OCI-LY3 (cell line): ENCODE measurements around the gene PIH1D2.

Experiments used
- H2AFZ ChIP-seq: fragments of 200-600, 300-600 bp; shearing (Covaris generic); 2 replicates; pipeline ENCODE4 v1.6.0; 2014; ENCODE audit warnings: antibody characterized with exemption, low read depth, low read length
- H3K27ac ChIP-seq: fragments of 200-600, 300-600 bp; sonication (generic); 2 replicates; pipeline ENCODE4 v1.5.1; 2014; ENCODE audit warnings: mild to moderate bottlenecking, low read length, moderate library complexity, mixed read lengths
- H3K27me3 ChIP-seq: fragments of 200-600, 300-600 bp; sonication (generic); 2 replicates; pipeline ENCODE4 v1.6.1; 2014; ENCODE audit warnings: low read depth, low read length, mixed read lengths
- H3K36me3 ChIP-seq: fragments of 200-600, 300-600 bp; sonication (generic); replicated peaks from 2 replicates; pipeline ENCODE3; 2014; ENCODE audit warnings: low read depth, low read length, mixed read lengths
- H3K4me1 ChIP-seq: fragments of 300-600, 200-600 bp; sonication (generic); 2 replicates; pipeline ENCODE4 v1.6.1; 2014; ENCODE audit warnings: low read length, mixed read lengths
- H3K4me2 ChIP-seq: fragments of 200-600, 300-600 bp; sonication (generic); 2 replicates; pipeline ENCODE4 v1.6.1; 2014; ENCODE audit warnings: low read length, mixed read lengths
- H3K4me3 ChIP-seq: fragments of 300-600, 200-600 bp; sonication (generic); 2 replicates; pipeline ENCODE4 v1.5.1; 2014; ENCODE audit warnings: antibody characterized with exemption, mild to moderate bottlenecking, low read length, moderate library complexity
- H3K79me2 ChIP-seq: fragments of 300-600, 200-600 bp; shearing (Covaris generic); 2 replicates; pipeline ENCODE4 v1.6.1; 2014; ENCODE audit warnings: mild to moderate bottlenecking, low read length, mixed read lengths
- H3K9ac ChIP-seq: fragments of 300-600, 200-600 bp; shearing (Covaris generic); 2 replicates; pipeline ENCODE4 v1.6.0; 2014; ENCODE audit warnings: mild to moderate bottlenecking, low read length, moderate library complexity
- H3K9me3 ChIP-seq: fragments of 200-600, 300-600 bp; shearing (Covaris generic); 2 replicates; pipeline ENCODE4 v1.6.1; 2014; ENCODE audit warnings: low read length, mixed read lengths; ENCODE audit not compliant: insufficient read depth
- H4K20me1 ChIP-seq: fragments of 200-600, 300-600 bp; sonication (generic); 2 replicates; pipeline ENCODE4 v1.6.1; 2016; ENCODE audit warnings: low read length, mixed read lengths; ENCODE audit not compliant: insufficient read depth
- CTCF ChIP-seq: fragments of 200-600, 300-600 bp; sonication (generic); IDR thresholded peaks from 2 replicates; pipeline ENCODE4 v1.5.1; 2014; ENCODE audit warnings: antibody characterized with exemption, low read length, low read depth
- EZH2phosphoT487 ChIP-seq: fragments of 200-600 bp; shearing (Covaris generic); IDR thresholded peaks from 2 replicates; pipeline ENCODE4 v1.6.1; 2018; ENCODE audit warnings: antibody characterized with exemption, mixed run types, low read depth

PIH1D2 gene

GRCh38 chr11:112106070-112106469, 32.3 kb upstream of the PIH1D2 start:
- no peak overlapping the region for H3K4me3 ChIP-seq
- H3K27me3 ChIP-seq, result no peaks in the 10 kb centered on the region
- H3K4me1 ChIP-seq, result peaks cover 5% of the 10 kb centered on the region; the same call in 1 of the 2 replicates
- H3K4me2 ChIP-seq, result no peak overlapping the region
- no peaks in the 10 kb centered on the region for H3K9me3 ChIP-seq
- no peak overlapping the region for H2AFZ ChIP-seq
- H4K20me1 ChIP-seq, result no peaks in the 10 kb centered on the region
- TF ChIP-seq CTCF, result no peak
- no peak for TF ChIP-seq EZH2phosphoT487
- no peak overlapping the region for H3K27ac ChIP-seq
- H3K79me2 ChIP-seq, result no peaks in the 10 kb centered on the region
- H3K9ac ChIP-seq, result no peak overlapping the region
- H3K36me3 ChIP-seq, result no peaks in the 10 kb centered on the region

- Histone ChIP-seq H4K20me1 (no peaks in the 10 kb centered on the region), H3K9ac (no peak overlapping the region), H3K4me1 (peaks cover 5% of the 10 kb centered on the region; the same call in 1 of the 2 replicates), H3K4me3 (no peak overlapping the region), H3K4me2 (no peak overlapping the region), H2AFZ (no peak overlapping the region), H3K79me2 (no peaks in the 10 kb centered on the region), H3K9me3 (no peaks in the 10 kb centered on the region), H3K36me3 (no peaks in the 10 kb centered on the region), H3K27ac (no peak overlapping the region), H3K27me3 (no peaks in the 10 kb centered on the region)
- TF ChIP-seq CTCF, result no peak
- no peak for TF ChIP-seq EZH2phosphoT487
These were observed 29.6 kb upstream of the PIH1D2 start for GRCh38 chr11:112103446-112103845.

GRCh38 chr11:112100462-112100861, 26.6 kb upstream of the PIH1D2 start:
- Histone ChIP-seq H2AFZ (no peak overlapping the region), H3K4me2 (no peak overlapping the region), H3K4me3 (no peak overlapping the region), H3K9ac (no peak overlapping the region), H4K20me1 (no peaks in the 10 kb centered on the region), H3K9me3 (no peaks in the 10 kb centered on the region), H3K27me3 (no peaks in the 10 kb centered on the region), H3K79me2 (no peaks in the 10 kb centered on the region), H3K4me1 (peaks cover 5% of the 10 kb centered on the region; the same call in 1 of the 2 replicates), H3K36me3 (peaks cover 5% of the 10 kb centered on the region), H3K27ac (no peak overlapping the region)
- TF ChIP-seq EZH2phosphoT487 (no peak), CTCF (no peak)

GRCh38 chr11:112097734-112098528, 24.1 kb upstream of the PIH1D2 start:
- Histone ChIP-seq H2AFZ (no peak overlapping the region), H3K9me3 (no peaks in the 10 kb centered on the region), H3K4me1 (no peaks in the 10 kb centered on the region), H3K79me2 (no peaks in the 10 kb centered on the region), H3K27me3 (no peaks in the 10 kb centered on the region), H3K36me3 (peaks cover 5% of the 10 kb centered on the region), H3K4me3 (no peak overlapping the region), H3K4me2 (no peak overlapping the region), H3K27ac (no peak overlapping the region), H3K9ac (no peak overlapping the region), H4K20me1 (no peaks in the 10 kb centered on the region)
- TF ChIP-seq EZH2phosphoT487, result no peak
- no peak for TF ChIP-seq CTCF
